NCI-H1694 treated with DMSO at 0.1 percent for 48 hours (cell line): Measurements from ENCODE around the gene TMEM52.

Source experiments
- DNase-seq: peaks from one replicate; lab custom pipeline; 2025; lab: John Stamatoyannopoulos, UW

TMEM52 gene

GRCh38 chr1:1914971-1915692, 3.9 kb downstream of the TMEM52 start, which contains the start of gene CALML6:
Gene CALML6 (plus strand): TSS chr1:1915260. CDS start chr1:1915281, 21 bp downstream.
- no peak for DNase-seq

- no peak for DNase-seq
Observed at GRCh38 chr1:1914101-1914970, 4.7 kb downstream of the TMEM52 start.

- no peak for DNase-seq
Observed at GRCh38 chr1:1911350-1912041, 7.6 kb downstream of the TMEM52 start.

- no peak for DNase-seq
Observed at GRCh38 chr1:1910651-1911331, 8.3 kb downstream of the TMEM52 start.

- no peak for DNase-seq
Observed at GRCh38 chr1:1910033-1910465, 9.0 kb downstream of the TMEM52 start.

- no peak for DNase-seq
Observed at GRCh38 chr1:1908506-1908791, 10.6 kb downstream of the TMEM52 start.

GRCh38 chr1:1907098-1907736, 11.9 kb downstream of the TMEM52 start:
- DNase-seq, result no peak

- DNase-seq, result peak; percentile 39
Observed at GRCh38 chr1:1906185-1907097, 12.6 kb downstream of the TMEM52 start.

- DNase-seq, result no peak
Observed at GRCh38 chr1:1903224-1903623, 15.9 kb downstream of the TMEM52 start.

- DNase-seq, result no peak
Observed at GRCh38 chr1:1901641-1902294, 17.3 kb downstream of the TMEM52 start.

- no peak for DNase-seq
Observed at GRCh38 chr1:1900883-1901640, 18.0 kb downstream of the TMEM52 start.

GRCh38 chr1:1899967-1900327, 19.1 kb downstream of the TMEM52 start:
- DNase-seq, result no peak

- no peak for DNase-seq
Observed at GRCh38 chr1:1899266-1899966, 19.7 kb downstream of the TMEM52 start.

- no peak for DNase-seq
Observed at GRCh38 chr1:1898246-1898933, 20.7 kb downstream of the TMEM52 start.

GRCh38 chr1:1895456-1896336, 23.4 kb downstream of the TMEM52 start:
- no peak for DNase-seq

- DNase-seq, result no peak
Observed at GRCh38 chr1:1895060-1895418, 24.0 kb downstream of the TMEM52 start.
